DLD1 (cell line): ENCODE results near the gene RASGRP2.

Experiments used
- in situ Hi-C: cut with HindIII; loops from 2 replicates; pipeline ENCODE4 v1.10.0; 2017; ENCODE audit warnings: low sequenced_read_pairs

Gene RASGRP2

GRCh38 chr11:64679846-64680245, 64.1 kb downstream of the RASGRP2 start:
- in situ Hi-C loops: no loop called here

- in situ Hi-C loops: no loop called here
Observed at GRCh38 chr11:64677441-64678023, 66.4 kb downstream of the RASGRP2 start.
